ENCODE data around the gene HOXA4.

DNA sequence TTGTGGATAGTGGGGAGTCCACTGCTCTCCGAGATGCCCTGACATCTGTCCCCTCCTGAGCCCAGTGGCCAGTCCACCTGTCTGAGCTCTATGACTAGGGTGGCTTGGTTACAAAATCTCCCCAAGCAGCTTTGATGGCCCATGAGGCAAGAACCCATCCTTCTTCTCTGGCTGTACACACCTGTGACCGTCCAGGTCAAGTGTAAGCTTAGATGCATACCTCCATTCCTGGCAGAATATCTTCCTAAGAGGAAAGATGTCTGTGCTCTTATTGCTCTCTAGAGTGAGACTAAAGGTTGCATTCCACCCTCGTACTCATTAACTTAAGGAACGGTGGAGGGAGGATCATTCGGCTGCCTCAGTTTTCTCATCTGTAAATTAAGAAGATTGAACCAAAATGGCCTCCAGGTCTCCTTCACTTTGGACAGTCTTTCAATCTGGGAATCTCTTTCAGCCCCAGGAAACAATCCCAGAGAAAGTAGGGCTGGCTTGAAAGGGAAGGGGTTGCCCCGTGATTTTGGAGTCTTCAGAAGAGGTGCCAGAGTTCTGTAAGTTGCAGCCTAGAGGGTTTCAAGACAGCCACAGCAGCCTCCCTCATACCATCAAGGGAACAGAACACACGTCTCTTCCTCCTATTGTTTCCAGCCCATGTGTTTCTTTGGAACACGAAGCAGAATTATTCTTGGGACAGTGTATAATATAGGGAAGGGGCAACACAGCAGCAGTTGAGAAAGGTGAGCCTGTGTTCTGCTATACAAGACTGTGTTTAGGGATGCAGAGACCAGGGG lies 5.5 kb downstream of the HOXA4 start:
- TF ChIP-seq, protein P1, sequence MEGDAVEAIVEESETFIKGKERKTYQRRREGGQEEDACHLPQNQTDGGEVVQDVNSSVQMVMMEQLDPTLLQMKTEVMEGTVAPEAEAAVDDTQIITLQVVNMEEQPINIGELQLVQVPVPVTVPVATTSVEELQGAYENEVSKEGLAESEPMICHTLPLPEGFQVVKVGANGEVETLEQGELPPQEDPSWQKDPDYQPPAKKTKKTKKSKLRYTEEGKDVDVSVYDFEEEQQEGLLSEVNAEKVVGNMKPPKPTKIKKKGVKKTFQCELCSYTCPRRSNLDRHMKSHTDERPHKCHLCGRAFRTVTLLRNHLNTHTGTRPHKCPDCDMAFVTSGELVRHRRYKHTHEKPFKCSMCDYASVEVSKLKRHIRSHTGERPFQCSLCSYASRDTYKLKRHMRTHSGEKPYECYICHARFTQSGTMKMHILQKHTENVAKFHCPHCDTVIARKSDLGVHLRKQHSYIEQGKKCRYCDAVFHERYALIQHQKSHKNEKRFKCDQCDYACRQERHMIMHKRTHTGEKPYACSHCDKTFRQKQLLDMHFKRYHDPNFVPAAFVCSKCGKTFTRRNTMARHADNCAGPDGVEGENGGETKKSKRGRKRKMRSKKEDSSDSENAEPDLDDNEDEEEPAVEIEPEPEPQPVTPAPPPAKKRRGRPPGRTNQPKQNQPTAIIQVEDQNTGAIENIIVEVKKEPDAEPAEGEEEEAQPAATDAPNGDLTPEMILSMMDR (IDR thresholded peaks at IDR 0.05; ENCODE audit: insufficient read depth, low read length, poor library complexity, severe bottlenecking), result no peak
- no peak for TF ChIP-seq EZH2phosphoT487 (conservative IDR thresholded peaks at IDR 0.05; ENCODE audit: low read length)

All from SU-DHL-6 (cell line).